Parietal lobe (tissue), 1 donor: Measurements from ENCODE around the gene UGT1A9. TPM values are rescaled to one million over a fixed set of nuclear protein-coding genes. Genes with fewer than 3 reads are reported as not detected.

Experiments used
- total RNA-seq: library from RNA; depleted of rRNA; stranded (reverse); fragments of >200 nt; gene quantifications from one replicate; pipeline ENCODE4 v1.2.3, GENCODE V29; 2014

UGT1A9 gene
- not detected for total RNA-seq

GRCh38 chr2:233671290-233672161, at the start of gene UGT1A9:
Gene UGT1A9, plus strand, starts transcription at chr2:233671898. Its CDS starts 37 bp downstream, at chr2:233671935.

GRCh38 chr2:233636306-233636705, 35.4 kb upstream of the UGT1A9 start, which contains the start of gene UGT1A10:
Gene UGT1A10, plus strand, starts transcription at chr2:233636448. Its CDS starts 75 bp downstream, at chr2:233636523.

DNA sequence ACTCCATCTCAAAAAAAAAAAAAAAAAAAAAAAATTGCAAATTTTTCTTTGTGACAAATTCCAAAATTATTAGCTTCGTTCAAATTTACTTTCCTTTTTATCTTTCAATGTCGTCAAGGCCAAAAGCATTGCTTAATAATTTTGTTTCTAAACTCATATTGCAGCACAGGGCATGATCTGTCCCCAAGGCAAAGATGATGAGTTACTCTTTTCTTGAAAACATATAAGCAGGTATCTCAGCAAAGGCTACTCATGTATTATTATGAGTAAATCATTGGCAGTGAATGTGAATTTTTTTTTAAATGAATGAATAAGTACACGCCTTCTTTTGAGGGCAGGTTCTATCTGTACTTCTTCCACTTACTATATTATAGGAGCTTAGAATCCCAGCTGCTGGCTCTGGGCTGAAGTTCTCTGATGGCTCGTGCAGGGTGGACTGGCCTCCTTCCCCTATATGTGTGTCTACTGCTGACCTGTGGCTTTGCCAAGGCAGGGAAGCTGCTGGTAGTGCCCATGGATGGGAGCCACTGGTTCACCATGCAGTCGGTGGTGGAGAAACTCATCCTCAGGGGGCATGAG, 9.9 kb downstream of the UGT1A9 start, which contains the start of gene UGT1A7:
UGT1A7 (plus strand) TSS at position 381 of the 579 bp plus-strand sequence; CDS start at position 418, 37 bp downstream.

DNA sequence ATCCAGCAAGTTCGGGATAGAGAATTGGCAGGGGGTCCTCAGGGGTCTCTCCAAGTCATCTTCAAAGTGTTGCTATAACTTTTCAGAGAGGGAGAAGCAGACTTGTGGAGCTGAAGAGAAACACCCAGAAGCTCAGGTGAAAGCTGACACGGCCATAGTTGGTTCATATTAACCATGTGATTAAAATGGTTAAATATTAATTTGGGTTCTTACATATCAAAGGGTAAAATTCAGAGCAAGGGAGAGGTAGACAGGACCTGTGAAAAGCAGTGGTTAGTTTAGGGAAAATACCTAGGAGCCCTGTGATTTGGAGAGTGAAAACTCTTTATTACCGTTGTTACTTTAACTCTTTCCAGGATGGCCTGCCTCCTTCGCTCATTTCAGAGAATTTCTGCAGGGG, 20.9 kb downstream of the UGT1A9 start, which contains the start of gene UGT1A6:
UGT1A6 (plus strand) TSS at position 243 of the 400 bp plus-strand sequence; CDS start at position 358, 115 bp downstream.

GRCh38 chr2:233712611-233713261, 41.0 kb downstream of the UGT1A9 start, which contains the start of gene UGT1A5:
Gene UGT1A5, plus strand, starts transcription at chr2:233712907. Its CDS starts 85 bp downstream, at chr2:233712992.

GRCh38 chr2:233718552-233718951, 46.9 kb downstream of the UGT1A9 start, which contains the start of gene UGT1A4:
Gene UGT1A4, plus strand, starts transcription at chr2:233718736. Its CDS starts 85 bp downstream, at chr2:233718821.

DNA sequence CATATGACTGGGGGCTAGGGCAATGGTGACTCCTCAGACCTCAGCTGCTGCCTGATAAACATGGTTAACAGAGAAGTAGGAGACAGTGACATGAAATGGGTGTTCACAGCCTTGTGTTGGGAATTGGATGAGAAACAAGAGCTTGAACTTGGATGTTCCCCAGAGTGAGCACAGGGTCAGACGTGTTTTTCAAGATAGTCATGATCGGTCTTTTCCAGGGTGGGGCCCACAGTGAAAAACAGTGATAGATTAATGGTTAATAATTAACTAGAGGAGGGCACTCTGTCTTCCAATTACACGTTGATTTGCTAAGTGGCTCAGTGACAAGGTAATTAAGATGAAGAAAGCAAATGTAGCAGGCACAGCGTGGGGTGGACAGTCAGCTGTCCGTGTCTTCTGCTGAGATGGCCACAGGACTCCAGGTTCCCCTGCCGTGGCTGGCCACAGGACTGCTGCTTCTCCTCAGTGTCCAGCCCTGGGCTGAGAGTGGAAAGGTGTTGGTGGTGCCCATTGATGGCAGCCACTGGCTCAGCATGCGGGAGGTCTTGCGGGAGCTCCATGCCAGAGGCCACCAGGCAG, 57.1 kb downstream of the UGT1A9 start, which contains the start of gene UGT1A3:
UGT1A3 (plus strand) TSS at position 320 of the 579 bp plus-strand sequence; CDS start at position 405, 85 bp downstream.

DNA sequence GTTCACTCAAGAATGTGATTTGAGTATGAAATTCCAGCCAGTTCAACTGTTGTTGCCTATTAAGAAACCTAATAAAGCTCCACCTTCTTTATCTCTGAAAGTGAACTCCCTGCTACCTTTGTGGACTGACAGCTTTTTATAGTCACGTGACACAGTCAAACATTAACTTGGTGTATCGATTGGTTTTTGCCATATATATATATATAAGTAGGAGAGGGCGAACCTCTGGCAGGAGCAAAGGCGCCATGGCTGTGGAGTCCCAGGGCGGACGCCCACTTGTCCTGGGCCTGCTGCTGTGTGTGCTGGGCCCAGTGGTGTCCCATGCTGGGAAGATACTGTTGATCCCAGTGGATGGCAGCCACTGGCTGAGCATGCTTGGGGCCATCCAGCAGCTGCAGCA, 88.3 kb downstream of the UGT1A9 start, which contains the start of gene UGT1A1:
UGT1A1 (plus strand) TSS at position 228 of the 400 bp plus-strand sequence; CDS start at position 246, 18 bp downstream.

GRCh38 chr2:233778030-233778429, 106.3 kb downstream of the UGT1A9 start, which contains the start of gene MROH2A:
Gene MROH2A, plus strand, starts transcription at chr2:233778330. Its CDS starts 1,029 bp downstream, at chr2:233779359.

Other genes with a start within 250 kb of the UGT1A9 start
- 21.0 TPM for gene USP40, start 105.1 kb upstream of the UGT1A9 start, total RNA-seq
- not detected for gene UGT1A8, start 54.3 kb upstream of the UGT1A9 start, total RNA-seq
- not detected for gene UGT1A10, start 35.5 kb upstream of the UGT1A9 start, total RNA-seq
- gene UGT1A7, start 10.0 kb downstream of the UGT1A9 start, total RNA-seq, result not detected
- not detected for gene UGT1A6, start 21.0 kb downstream of the UGT1A9 start, total RNA-seq
- gene UGT1A5, start 41.0 kb downstream of the UGT1A9 start, total RNA-seq, result not detected
- not detected for gene UGT1A4, start 46.8 kb downstream of the UGT1A9 start, total RNA-seq
- not detected for gene UGT1A3, start 57.1 kb downstream of the UGT1A9 start, total RNA-seq
- not detected for gene UGT1A1, start 88.4 kb downstream of the UGT1A9 start, total RNA-seq
- not detected for gene MROH2A, start 106.4 kb downstream of the UGT1A9 start, total RNA-seq
- gene HJURP, start 182.6 kb downstream of the UGT1A9 start, total RNA-seq, result 3.8 TPM
- gene TRPM8, start 245.5 kb downstream of the UGT1A9 start, total RNA-seq, result not detected